ENCODE data around the gene PPA1.
"Not testable (repeated sequence)": the region's sequence is repeated elsewhere in the genome, so short reads cannot be mapped to it uniquely, and the experiment has no call there.

The PPA1 gene

DNA sequence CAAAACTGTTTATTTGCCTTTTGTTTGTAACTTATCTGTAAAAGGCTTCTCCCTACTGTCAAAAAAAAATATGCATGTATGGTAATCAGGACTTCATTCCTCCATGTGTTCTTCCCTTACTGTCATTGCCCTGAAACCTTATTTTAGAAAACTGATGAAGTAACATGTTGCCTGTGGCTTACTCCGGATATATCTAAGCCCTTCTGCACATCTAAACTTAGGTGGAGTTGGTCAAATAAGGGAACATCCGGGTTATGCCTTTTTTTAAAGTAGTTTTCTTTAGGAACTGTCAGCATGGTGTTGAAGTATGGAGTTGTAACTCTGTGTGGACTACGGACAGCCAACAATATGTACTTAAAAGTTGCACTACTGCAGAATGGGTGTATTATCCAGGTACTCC lies 69.1 kb downstream of the PPA1 start:
- DNase-seq = no peak

DNA sequence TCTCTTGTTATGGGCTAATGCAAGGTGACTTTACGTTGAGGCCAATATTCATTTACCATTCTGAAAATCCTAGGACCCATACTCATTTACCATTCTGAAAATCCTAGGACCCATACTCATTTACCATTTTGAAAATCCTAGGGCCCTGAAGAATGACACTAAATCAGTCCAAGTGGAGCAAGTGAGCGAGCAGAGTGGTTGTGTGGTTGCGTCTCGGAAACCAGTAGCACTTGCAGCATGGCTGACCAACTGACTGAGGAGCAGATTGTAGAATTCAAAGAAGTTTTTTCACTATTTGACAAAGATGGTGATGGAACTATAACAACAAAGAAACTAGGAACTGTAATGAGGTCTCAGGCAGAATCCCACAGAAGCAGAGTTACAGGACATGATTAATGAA lies 69.8 kb downstream of the PPA1 start:
- DNase-seq = no peak

DNA sequence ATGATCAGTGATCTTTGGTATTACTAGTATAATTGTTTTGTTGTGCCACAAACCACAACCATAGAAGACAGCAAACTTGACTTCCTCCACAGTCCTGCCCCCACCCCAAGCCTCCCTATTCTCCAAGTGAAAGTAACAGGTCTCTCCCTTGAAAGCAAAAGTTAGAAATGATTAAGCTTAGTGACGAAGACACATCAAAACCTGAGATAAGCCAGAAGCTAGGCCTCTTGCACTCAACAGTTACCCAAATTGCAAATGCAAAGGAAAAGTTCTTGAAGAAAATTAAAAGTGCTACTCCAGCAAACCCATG lies 70.4 kb downstream of the PPA1 start:
- DNase-seq = no peak

DNA sequence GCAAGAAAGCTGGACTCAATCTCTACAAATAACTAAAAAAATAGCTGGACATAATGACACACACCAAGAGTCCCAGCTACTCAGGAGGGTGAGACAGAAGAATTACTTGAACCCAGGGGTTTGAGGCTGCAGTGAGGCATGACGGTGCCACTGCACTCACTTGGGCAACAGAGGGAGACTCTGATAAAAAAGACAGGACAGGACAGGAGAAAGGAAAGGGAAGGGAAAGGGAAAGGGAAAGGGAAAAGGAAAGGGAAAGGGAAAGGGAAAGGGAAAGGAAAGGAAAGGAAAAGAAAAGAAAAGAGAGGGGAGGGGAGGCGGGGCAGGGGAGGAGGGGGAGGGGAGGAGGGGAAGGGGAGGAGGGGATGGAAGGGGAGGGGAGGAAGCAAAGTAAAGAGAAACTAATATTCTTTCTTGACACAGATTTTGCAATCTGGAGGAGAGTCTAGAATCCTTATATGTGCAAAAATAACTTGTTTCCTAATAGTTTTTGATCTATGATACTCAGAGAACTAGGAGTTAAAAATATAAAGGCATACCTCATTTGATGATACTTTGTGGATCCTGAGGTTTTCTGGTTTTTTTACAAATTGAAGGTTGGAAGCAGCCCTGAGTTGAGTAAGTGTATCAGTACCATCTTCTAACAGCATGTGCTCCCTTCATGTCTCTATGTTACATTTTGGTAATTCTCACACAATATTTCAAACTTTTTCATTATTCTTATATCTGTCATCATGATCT lies 70.9 kb downstream of the PPA1 start:
- DNase-seq = no peak

DNA sequence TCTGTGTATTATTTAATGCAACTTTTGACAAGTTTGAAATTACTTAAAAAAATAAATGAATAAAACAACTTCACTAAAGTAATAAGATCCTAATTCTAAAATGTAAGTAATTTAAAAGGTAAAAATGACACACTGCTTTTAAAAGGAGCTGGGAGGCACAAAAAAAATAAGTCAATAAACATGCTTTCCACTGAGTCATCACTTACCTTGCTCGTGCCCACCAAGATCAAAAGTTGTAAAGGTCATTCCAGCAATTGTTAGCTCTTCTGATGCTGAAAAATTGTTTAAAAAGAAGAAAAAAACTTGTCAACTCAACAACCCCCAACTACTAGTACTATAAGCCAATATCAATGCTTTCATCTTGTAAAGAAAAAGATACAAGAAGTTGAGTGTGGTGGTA lies 72.4 kb downstream of the PPA1 start:
- no peak for DNase-seq

DNA sequence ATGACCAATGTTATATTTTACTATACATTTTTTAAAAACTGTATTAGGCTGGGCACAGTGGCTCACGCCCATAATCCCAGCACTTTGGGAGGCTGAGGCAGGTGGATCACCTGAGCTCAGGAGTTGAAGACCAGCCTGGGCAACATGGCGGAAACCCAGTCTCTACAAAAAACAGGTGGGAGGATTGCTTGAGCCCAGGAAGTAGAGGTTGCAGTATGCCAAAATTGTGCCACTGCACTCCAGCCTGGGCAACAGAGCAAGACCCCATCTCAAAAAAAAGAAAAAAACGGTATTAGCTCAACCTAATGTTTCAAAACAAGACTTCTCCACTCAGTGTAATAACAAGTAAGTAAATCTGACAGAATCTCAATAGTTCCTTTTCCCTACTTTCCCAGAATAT lies 73.9 kb downstream of the PPA1 start:
- not testable (repeated sequence) for DNase-seq

DNA sequence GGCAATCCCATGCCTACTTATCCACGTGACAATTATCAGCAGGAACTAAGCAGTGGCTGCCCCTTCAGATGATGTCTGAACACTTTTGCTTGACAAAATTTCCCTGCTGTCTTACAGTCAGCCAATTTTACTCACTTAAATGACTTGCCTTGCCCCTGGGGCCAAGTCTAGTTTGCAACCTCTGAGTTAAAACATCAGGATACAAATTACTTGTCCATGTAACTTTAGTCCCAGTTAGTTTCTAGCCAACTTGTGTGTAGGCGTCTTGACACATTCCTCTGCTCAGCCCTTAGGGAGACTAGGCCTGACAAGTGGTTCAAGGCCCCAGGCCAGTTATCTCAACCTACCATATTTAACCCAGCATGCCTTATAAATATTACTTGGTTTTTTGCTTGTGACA lies 75.1 kb downstream of the PPA1 start:
- DNase-seq = no peak

DNA sequence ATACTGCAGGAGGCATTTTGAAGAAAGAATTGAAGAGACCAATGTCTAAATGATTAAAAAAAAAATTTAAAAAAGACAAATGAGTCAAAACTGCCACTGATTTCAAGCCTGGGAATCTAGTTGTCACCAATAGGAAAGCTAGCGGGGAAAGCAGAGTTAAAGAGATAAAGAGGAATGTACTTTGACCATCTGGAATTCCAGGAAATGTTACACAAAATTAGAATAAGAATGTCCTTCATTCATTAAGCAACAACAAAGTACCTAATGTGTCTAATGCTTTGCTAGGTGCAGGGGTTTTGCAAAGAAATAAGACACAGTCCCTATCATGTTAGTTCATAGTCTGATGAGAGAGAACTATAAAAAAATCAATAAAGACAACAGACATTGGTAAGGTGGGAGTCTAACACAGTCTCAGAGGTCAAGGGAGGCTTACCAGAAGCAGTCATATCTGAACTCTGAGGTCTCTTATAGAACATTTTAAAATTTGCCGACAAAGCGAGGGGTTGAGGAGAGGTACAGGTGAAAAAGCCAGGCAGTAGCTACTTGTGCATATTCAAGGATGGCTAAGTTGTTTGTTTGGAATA lies 77.9 kb downstream of the PPA1 start:
- DNase-seq = no peak

Measured in NCI-H524 (cell line).